IPS-NIHi7 (cell line): ENCODE data around the gene UNC13A.
"Not testable (repeated sequence)": the region's sequence is repeated elsewhere in the genome, so short reads cannot be mapped to it uniquely, and the experiment has no call there.

Experiments used
- DNase-seq: peaks from one replicate; pipeline ENCODE4 v3.0.0; 2012; ENCODE audit warnings: mixed read lengths; ENCODE audit errors: extremely low spot score

UNC13A gene

DNA sequence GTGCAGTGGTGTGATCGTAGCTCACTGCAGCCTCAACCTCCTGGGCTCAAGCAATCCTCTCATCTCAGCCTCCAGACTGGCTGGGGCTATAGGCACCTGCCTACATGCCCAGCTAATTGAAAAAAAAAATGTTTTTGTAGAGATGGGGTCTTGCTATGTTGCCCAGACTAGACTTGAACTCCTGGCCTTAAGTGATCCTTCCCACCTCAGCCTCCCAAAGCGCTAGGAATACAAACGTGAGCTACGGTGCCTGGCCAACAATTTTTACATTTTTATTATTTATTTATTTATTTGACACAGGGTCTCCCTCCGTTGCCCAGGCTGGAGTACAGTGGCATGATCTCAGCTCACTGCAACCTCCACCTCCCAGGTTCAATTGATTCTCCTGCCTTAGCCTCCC, 117.9 kb downstream of the UNC13A start:
- DNase-seq: not testable (repeated sequence)

DNA sequence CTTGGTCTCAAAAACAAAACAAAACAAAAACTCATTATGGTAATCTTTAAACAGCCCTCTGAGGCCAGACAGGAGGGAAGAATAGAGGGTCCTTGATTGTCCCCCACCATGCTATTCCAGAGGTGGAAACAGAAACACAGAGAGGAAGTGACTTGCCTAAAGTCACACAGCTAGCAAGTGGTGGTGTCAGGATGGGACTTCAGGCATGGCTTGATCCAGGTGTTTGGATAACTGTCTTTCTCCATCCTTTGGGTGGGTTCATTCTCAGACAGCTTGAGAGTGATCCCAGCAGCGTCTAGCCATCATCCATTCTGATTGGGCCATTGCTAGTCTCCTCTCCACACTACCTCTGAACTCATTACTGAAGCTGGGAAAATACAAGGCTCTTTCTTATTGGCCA, 120.2 kb downstream of the UNC13A start:
- DNase-seq: no peak

DNA sequence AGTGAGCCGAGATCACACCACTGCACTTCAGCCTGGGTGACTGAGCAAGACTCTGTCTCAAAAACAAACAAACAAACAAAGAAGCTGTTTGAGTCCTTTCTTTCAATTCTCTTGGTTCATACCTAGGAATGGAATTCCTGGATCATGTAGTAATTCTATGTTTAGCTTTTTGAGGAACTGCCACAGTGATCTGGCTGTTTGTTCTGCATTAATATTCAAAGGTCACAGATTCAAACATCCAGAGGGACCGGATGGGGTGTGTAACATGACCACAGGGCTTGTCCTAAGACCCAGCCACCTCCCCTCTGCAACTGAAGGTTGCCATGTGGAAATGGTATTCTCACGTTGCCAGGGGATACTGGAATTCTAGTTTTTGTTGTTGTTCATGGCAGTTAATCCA, 122.5 kb downstream of the UNC13A start:
- no peak for DNase-seq

DNA sequence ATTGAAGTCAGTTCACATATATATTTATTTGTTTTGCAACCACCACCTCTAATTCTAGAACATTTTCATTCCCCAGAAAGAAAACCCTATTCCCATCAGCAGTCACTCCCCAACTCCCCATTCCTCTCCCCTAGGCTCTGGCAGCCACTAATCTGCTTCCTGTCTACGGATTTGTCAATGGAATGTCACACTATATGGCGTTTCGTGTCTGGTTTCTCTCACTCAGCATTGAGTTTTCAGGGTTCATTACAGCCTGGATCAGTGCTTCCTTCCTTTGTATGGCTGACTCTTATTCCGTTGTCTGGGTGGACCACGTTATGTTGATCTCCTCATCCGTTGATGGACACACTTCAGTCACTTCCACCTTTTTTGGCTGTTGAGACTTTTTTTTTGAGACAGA, 123.4 kb downstream of the UNC13A start:
- DNase-seq: no peak

DNA sequence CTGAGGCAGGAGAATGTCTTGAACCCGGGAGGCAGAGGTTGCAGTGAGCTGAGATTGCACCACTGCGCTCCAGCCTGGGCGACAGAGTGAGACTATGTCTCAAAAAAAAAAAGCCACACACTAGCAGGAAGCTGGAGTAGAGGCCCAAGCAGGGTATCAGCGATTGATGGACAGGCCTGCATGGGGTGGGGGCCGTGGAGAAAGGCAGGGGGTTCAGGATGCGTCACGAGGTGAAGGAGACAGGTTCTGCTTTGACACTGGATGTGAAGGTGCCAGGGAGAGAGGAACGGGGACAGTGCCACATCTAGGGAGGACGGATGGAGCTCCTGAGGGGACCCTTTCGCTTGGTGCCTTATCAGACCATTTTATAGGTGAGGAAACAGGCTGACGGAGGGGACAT, 125.6 kb downstream of the UNC13A start:
- no peak for DNase-seq

DNA sequence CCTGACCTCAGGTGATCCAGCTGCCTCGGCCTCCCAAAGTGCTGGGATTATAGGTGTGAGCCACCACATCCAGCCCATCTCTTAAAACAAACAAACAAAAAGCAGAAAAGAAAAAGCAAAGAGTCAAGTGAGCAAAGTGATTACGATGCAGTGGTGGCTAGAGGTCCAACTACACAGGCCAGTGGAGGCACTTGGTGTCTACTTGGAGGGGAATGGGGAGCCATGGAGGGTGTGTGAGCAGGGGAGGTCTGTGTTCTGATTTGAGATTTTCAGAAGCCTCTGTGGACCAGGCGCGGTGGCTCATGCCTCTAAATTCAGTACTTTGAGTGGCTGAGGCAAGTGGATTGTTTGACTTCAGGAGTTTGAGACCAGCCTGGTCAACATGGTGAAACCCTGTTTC, 126.1 kb downstream of the UNC13A start:
- DNase-seq: no peak

DNA sequence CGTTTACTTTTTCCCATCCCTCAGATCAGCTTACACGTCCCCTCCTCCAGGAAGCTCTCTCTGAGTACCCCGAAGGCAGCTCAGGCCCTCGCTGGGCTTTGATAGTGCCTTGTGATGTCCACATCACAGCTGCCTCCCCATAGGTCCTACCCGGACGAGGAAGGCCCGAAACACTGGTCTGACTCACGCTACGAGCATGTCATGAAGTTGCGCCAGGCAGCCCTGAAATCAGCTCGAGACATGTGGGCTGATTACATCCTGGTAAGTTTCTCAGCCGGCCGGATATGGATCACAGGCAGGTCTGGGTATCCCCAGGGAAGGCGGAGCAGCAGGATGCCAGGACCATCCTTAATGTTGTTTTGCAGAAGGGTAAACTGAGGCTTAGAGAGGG, 128.0 kb downstream of the UNC13A start:
- DNase-seq: peak; percentile 13

DNA sequence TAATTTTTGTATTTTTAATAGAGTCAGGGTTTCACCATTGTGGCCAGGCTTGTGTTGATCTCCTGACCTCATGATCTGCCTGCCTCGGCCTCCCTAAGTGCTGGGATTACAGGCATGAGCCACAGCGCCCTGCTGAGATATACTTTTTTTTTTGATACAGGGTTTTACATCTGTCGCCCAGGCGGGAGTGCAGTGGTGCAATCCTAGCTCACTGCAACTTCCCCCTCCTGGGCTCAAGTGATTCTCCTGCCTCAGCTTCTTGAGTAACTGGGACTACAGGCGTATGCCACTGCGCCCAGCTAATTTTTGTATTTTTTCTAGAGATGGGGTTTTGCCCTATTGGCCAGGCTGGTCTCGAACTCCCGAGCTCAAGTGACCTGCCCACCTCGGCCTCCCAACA, 130.7 kb downstream of the UNC13A start:
- DNase-seq: no peak

DNA sequence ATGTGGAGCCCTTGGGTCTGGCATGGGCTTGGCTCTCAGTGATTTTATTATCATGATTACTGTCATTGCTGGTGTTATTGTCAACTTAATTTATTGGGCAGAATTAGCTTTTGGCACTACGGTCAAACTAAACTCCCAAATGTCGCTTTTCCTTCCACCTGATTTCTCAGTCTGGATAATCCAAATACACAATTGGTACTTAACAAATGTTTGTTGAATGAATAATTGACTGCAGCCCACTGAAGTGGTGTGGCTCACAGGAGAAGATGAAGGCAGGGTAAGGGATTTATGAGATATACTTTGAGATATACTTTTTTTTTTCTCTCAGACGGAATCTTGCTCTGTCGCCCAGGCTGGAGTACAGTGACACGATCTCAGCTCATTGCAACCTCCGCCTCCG, 131.2 kb downstream of the UNC13A start:
- DNase-seq: no peak

DNA sequence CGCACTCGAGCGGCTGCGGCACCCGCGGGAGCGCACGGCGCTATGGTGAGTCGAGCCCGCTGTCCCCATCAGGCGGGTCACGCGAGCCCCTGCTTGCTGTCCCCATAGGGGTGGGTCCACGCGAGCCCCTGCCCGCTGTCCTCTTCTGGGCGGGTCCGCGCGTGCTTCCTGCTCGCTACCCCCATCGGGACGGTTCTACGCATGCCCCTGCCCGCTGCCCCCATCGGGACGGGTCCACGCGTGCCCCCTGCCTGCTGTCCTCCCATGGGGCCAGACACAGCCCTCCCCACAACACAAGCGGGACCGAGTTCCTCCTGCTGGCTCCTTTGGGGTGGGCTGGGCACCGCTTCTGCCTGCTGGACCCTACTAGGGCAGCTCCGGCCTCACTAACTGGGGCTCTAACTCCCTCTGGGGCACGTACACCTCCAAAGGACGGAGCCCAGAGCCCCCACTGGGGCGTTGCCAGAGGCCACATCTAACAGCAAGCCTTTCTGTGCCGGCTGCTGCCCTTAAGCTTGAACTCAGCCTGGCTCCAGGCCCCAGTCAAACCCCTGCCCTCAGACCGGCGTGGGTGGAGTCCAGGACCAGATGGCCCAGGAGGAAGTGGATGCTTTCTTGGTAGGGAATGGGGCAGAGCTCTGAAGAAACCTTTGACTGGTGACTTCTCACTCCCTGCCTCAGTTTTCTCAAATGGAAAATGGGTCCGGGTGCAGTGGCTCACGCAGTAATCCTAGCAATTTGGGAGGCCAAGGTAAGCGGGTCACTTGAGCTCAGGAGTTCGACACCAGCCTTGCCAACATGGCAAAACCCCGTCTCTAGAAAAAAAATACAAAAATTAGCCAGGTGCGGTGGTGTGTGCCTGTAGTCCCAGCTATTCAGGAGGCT, 132.0 kb downstream of the UNC13A start:
- DNase-seq: no peak

DNA sequence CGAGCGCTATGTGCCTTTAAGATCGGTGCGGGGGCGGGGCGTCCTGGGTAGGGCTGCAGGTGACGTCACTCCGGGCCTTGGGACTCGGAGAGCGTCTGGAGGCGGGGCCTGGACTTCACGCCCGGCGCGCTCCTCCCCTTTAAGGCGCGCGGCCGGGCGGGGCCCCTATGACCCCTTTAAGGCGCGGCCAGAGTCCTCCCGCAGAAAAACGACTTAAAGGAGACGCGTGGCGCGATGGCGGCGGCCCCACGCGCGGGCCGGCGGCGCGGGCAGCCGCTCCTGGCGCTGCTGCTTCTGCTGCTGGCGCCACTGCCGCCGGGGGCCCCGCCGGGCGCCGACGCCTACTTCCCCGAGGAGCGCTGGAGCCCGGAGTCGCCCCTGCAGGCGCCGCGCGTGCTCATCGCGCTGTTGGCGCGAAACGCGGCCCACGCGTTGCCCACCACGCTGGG, 132.7 kb downstream of the UNC13A start, which contains the start of gene COLGALT1:
Gene COLGALT1 (plus strand): TSS at position 170 of the 449 bp plus-strand sequence. CDS start 65 bp downstream, at position 235.
- DNase-seq: peak; percentile 97

DNA sequence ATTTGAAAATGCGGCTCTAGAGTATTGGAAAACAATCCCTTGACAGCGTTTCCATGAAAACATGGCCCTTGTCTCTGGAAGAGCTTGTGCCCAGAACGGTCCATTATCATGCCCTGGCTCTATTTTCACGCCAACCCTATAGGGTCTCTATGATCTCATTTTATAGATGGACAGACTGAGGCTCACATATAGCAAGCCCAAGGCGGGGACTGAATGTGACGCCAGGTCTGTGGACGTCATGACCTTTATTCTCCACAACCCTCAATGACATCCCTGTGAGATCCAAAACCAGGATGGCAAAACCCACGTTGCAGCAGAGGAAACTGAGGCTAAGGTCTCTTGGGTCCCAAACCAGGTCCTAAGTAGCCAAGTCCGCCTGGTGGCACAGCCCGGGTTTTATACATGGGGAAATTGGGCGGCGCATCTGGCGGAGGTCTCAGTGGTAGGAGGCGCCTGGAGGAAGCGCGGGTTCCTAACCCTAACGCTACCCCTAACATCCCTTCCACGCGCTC, 133.1 kb downstream of the UNC13A start:
- no peak for DNase-seq

DNA sequence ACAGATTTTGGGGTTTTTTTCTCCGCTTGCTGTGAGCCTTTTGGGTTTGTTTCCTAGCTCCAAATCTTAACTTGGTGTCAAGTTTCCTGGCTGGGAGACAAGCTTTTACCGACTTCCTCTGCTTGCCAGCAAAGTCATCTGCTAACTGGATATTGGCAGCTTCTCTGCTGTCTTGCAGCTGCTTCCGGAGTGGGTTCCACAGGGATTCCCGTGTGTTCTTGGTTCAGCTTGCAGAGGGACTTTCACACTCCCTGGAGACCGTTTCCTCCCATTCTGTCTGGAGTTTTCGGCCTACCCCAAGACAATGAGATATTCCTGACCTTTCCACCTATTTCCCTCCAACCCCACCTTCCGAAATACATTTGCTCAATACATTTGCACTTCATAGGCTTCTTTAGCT, 134.9 kb downstream of the UNC13A start:
- DNase-seq: no peak

DNA sequence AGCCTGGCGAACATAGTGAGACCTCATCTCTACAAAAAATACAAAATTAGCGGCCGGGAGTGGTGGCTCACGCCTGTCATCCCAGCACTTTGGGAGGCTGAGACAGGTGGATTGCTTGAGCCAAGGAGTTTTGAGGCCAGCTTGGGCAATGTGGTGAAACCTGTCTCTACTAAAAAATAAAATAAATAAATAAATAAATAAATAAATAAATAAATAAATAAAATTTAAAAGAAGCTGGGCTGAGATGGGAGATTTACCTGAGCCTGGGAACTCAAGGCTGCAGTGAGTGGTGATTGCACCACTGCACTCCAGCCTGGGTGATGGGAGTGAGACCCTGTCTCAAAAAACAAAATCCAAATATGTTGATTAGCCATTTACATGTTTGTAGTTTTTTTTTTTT, 135.4 kb downstream of the UNC13A start:
- DNase-seq: not testable (repeated sequence)
